Vagina (tissue), 2 donors: ENCODE measurements around the gene LDLRAD4. TPM values are rescaled to one million over a fixed set of nuclear protein-coding genes. Genes with fewer than 3 reads are reported as not detected.

Experiments used
- DNase-seq, 2 donors: peaks; one replicate each; pipeline ENCODE4 v3.0.0-alpha.2; 2017; ENCODE audit errors: extremely low spot score in 2 of 2
- H3K27ac ChIP-seq: fragments of 200-600 bp; sonication (generic); one replicate; pipeline ENCODE4 v1.5.1; 2019
- H3K27me3 ChIP-seq: fragments of 200-600 bp; sonication (generic); one replicate; pipeline ENCODE4 v1.5.1; 2019
- H3K36me3 ChIP-seq, 2 donors: fragments of 200-600 bp; sonication (generic); one replicate each; pipeline ENCODE4 v1.5.1; 2017 to 2019
- H3K4me1 ChIP-seq: fragments of 200-600 bp; sonication (generic); one replicate; pipeline ENCODE4 v1.5.1; 2019
- H3K4me3 ChIP-seq, 2 donors: fragments of 200-600 bp; sonication (generic); 1 replicate in 1 of 2; 2 replicates in 1 of 2; pipeline ENCODE4 v1.5.1; 2016 to 2019
- H3K9me3 ChIP-seq: fragments of 200-600 bp; sonication (generic); one replicate; pipeline ENCODE4 v1.5.1; 2019
- CTCF ChIP-seq, 3 experiments: fragments of 450-650 bp in 2 of 3; fragments of 200-600 bp in 1 of 3; sonication (generic) in 1 of 3; IDR thresholded peaks; one replicate each; pipeline ENCODE4 v1.5.1; 2017 to 2019; ENCODE audit warnings: antibody characterized with exemption in 3 of 3, mild to moderate bottlenecking in 2 of 3, moderate library complexity in 2 of 3
- POLR2A ChIP-seq, 2 donors: fragments of 450-650 bp; IDR thresholded peaks; one replicate each; pipeline ENCODE4 v1.6.1; 2017; ENCODE audit warnings: antibody characterized with exemption in 2 of 2, mild to moderate bottlenecking in 2 of 2, moderate library complexity in 2 of 2
- POLR2AphosphoS5 ChIP-seq, 2 donors: sonication (generic); formaldehyde crosslinking; IDR thresholded peaks; one replicate each; pipeline ENCODE4 v1.9.0; 2017; ENCODE audit warnings: antibody characterized with exemption in 2 of 2, mild to moderate bottlenecking in 2 of 2, low read depth in 1 of 2; ENCODE audit not compliant: insufficient read depth in 1 of 2
- intact Hi-C: fragments of 100-400 bp; cut with DNase I; formaldehyde crosslinking; loops from one replicate; pipeline ENCODE4 v1.15.1; 2023
- total RNA-seq: library from RNA; depleted of rRNA; stranded (reverse); fragments of >200 nt; gene quantifications from one replicate; pipeline ENCODE4 v1.2.3, GENCODE V29; 2016

Gene LDLRAD4
- total RNA-seq, 1 donor from 2014 or later = 24.3 TPM

- no peak for DNase-seq
Measured at GRCh38 chr18:13247506-13247905, 28.9 kb downstream of the LDLRAD4 start.

DNA sequence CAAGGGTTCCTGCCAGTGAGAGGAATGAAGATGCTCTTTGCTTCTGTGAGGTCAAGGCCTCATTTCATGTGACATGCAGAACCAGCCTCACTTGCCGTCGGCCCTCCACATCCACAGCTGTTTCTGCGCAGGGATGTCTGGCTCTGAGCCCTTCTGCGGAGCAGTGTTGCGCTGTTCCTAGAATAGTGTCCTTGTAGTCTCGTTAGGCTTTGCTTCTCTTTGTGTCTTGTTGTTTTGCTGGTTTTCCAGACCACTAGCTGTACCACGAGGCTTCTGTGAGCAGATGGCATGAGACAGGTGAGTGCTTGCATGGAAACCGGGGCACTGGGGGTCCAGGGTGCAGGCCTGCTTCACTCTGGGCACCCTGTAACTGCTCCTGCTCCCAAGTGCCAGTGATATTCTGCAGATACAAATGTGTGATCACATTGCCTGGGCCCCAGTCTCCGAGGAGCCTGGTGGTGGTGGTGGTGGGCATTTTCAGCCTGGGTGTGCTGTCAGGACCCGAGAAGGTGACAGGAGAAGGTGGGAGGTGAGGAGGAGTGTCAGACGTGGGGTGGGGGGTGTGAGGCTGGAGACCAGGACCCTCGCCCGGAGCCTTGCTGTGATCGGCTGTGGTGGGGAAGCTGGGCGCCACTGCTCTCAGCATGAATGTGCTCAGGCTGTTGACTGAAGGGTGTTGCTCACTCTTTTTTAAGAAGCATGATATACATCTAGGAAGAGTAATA lies 34.3 kb downstream of the LDLRAD4 start:
- H3K9me3 ChIP-seq = no peaks in the 10 kb centered on the region
- DNase-seq = no peak
- no peak overlapping the region for H3K27ac ChIP-seq
- H3K4me3 ChIP-seq = no peak overlapping the region
- no peaks in the 10 kb centered on the region for H3K4me1 ChIP-seq
- H3K36me3 ChIP-seq = no peaks in the 10 kb centered on the region
- TF ChIP-seq CTCF (IDR thresholded peaks at IDR 0.05) (no peak), POLR2AphosphoS5 (IDR thresholded peaks at IDR 0.05; ENCODE audit: insufficient read depth in 1 of 2, low read depth in 1 of 2) (no peak), POLR2A (IDR thresholded peaks at IDR 0.05) (no peak)
- no peaks in the 10 kb centered on the region for H3K27me3 ChIP-seq
- intact Hi-C loops = no loop called here

More at GRCh38 chr18:13247506-13247905, 28.9 kb downstream of the LDLRAD4 start:
- no peaks in the 10 kb centered on the region for H3K36me3 ChIP-seq
- H3K4me3 ChIP-seq = no peak overlapping the region
- no peaks in the 10 kb centered on the region for H3K27me3 ChIP-seq
- TF ChIP-seq POLR2AphosphoS5 (IDR thresholded peaks at IDR 0.05; ENCODE audit: insufficient read depth in 1 of 2, low read depth in 1 of 2) (no peak), CTCF (IDR thresholded peaks at IDR 0.05) (no peak), POLR2A (IDR thresholded peaks at IDR 0.05) (no peak)
- no peaks in the 10 kb centered on the region for H3K9me3 ChIP-seq
- no peak overlapping the region for H3K27ac ChIP-seq
- intact Hi-C loops = no loop called here
- no peaks in the 10 kb centered on the region for H3K4me1 ChIP-seq

DNA sequence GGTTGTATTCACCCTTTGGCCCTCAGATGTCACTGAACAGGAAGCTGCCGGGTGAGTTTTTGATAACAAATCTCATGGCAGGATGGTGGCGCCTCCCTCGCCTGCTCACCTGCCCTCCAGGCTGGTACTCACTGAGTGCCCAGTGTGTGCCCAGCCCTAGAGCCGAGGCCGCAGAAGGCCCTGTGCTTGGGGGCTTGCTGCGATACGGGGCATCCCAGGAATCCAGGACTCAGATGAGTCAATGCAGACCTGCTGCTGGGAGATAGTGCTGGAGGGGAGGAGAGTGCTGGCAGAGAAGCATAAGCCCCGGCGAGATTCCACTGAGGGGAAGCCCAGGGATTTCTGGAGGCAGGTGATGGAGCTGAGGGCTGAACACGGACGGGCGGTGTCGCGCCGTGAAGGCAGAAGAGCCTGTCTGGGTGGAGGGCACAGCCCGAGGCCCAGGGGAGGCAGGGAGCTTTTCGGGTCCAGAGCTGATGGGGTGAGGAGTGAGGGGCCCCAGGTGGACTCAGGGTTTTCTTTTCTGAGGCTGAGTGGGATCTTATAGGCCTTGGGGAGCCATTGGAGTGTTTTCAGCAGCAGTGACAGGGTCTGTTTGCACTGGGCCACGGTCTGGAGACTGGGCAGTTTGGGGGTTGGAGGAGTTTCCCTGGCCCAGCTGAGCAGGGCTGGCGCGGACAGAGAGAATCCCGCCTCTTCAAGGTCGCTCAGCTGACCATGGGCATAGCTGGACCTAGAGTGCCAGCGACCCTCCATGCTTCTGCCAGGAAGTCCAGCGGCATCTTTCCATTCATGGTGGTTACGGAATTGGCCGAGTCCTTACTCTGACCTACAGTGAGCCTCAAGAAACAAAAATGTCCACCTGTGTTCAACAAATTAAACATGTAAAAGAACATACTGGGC lies 35.5 kb downstream of the LDLRAD4 start:
- intact Hi-C loops = no loop called here
- Histone ChIP-seq H3K27me3 (no peaks in the 10 kb centered on the region), H3K27ac (no peak overlapping the region), H3K9me3 (no peaks in the 10 kb centered on the region), H3K4me1 (peaks cover 6% of the 10 kb centered on the region), H3K36me3 (no peaks in the 10 kb centered on the region), H3K4me3 (no peak overlapping the region)
- TF ChIP-seq POLR2A (IDR thresholded peaks at IDR 0.05) = no peak
- TF ChIP-seq CTCF (IDR thresholded peaks at IDR 0.05) = no peak
- no peak for TF ChIP-seq POLR2AphosphoS5 (IDR thresholded peaks at IDR 0.05; ENCODE audit: insufficient read depth in 1 of 2, low read depth in 1 of 2)
- no peak for DNase-seq

GRCh38 chr18:13254971-13255927 lies 36.7 kb downstream of the LDLRAD4 start:
- H3K4me1 ChIP-seq = peaks cover 15% of the 10 kb centered on the region
- no peak for DNase-seq
- no peaks in the 10 kb centered on the region for H3K27me3 ChIP-seq
- intact Hi-C loops = no loop called here
- H3K4me3 ChIP-seq = no peak overlapping the region
- H3K27ac ChIP-seq = no peak overlapping the region
- no peaks in the 10 kb centered on the region for H3K9me3 ChIP-seq
- H3K36me3 ChIP-seq = no peaks in the 10 kb centered on the region
- no peak for TF ChIP-seq CTCF (IDR thresholded peaks at IDR 0.05)
- TF ChIP-seq POLR2A (IDR thresholded peaks at IDR 0.05) = no peak
- TF ChIP-seq POLR2AphosphoS5 (IDR thresholded peaks at IDR 0.05; ENCODE audit: insufficient read depth in 1 of 2, low read depth in 1 of 2) = no peak
